HEK293 (cell line): Measurements from ENCODE around the gene REEP6.

Source experiments
- CTCF ChIA-PET: fragments of 350-600 bp; formaldehyde crosslinking; extraction: SDS; loops from one replicate; lab custom pipeline; 2021; ENCODE audit warnings: antibody characterized with exemption; lab: Yijun Ruan, JAX
- POLR2A ChIA-PET: fragments of 300-600 bp; formaldehyde crosslinking; extraction: SDS; loops from one replicate; lab custom pipeline; 2020; ENCODE audit warnings: antibody characterized with exemption, inconsistent platforms; lab: Yijun Ruan, JAX
- H3K27ac ChIP-seq: fragments of 200-500 bp; sonication (Bioruptor generic); 2 replicates; pipeline ENCODE4 v1.5.1; 2014; ENCODE audit warnings: low read depth, low read length, control low read depth, inconsistent platforms; ENCODE audit errors: extremely low read depth
- H3K36me3 ChIP-seq, 2 experiments: fragments of 200-500 bp in 1 of 2; sonication (Bioruptor generic) in 1 of 2; 1 replicate in 1 of 2; 2 replicates in 1 of 2; pipeline ENCODE4 v1.5.1; 2014 to 2017; ENCODE audit warnings: inconsistent platforms in 2 of 2, low read length in 2 of 2; ENCODE audit not compliant: control insufficient read depth in 2 of 2, insufficient read depth in 1 of 2
- H3K4me1 ChIP-seq: fragments of 200-500 bp; sonication (Bioruptor generic); 2 replicates; pipeline ENCODE4 v1.5.1; 2014; ENCODE audit warnings: mild to moderate bottlenecking, low read length, inconsistent platforms; ENCODE audit not compliant: control insufficient read depth, insufficient read depth
- H3K4me3 ChIP-seq: 2 replicates; pipeline ENCODE4 v1.5.1; 2011; ENCODE audit warnings: low read depth, mild to moderate bottlenecking, control low read depth, low read length, moderate library complexity
- H3K9me3 ChIP-seq: fragments of 200-500 bp; sonication (Bioruptor generic); 2 replicates; pipeline ENCODE4 v1.5.1; 2014; ENCODE audit warnings: low read depth, low read length, inconsistent platforms; ENCODE audit not compliant: control insufficient read depth, insufficient read depth
- GLIS1 ChIP-seq: fragments of 450-650 bp; formaldehyde crosslinking; IDR thresholded peaks from 2 replicates; pipeline ENCODE4 v1.5.1; 2016; ENCODE audit warnings: missing biosample characterization, missing genetic modification characterization
- GLIS2 ChIP-seq: fragments of 450-650 bp; formaldehyde crosslinking; IDR thresholded peaks from 2 replicates; pipeline ENCODE4 v1.5.1; 2016; ENCODE audit warnings: missing biosample characterization, missing genetic modification characterization
- KLF10 ChIP-seq: fragments of 450-650 bp; IDR thresholded peaks from 2 replicates; pipeline ENCODE4 v1.5.1; 2018; ENCODE audit warnings: missing biosample characterization, mild to moderate bottlenecking, missing genetic modification characterization
- KLF8 ChIP-seq: fragments of 450-650 bp; formaldehyde crosslinking; IDR thresholded peaks from 2 replicates; pipeline ENCODE4 v1.5.1; 2016; ENCODE audit warnings: missing biosample characterization, missing genetic modification characterization
- SCRT1 ChIP-seq: fragments of 450-650 bp; formaldehyde crosslinking; IDR thresholded peaks from 2 replicates; pipeline ENCODE4 v1.5.1; 2016; ENCODE audit warnings: missing biosample characterization, missing genetic modification characterization, borderline replicate concordance
- ZBTB44 ChIP-seq: fragments of 450-650 bp; IDR thresholded peaks from 2 replicates; pipeline ENCODE4 v1.5.1; 2018; ENCODE audit warnings: missing biosample characterization, mild to moderate bottlenecking, missing genetic modification characterization
- ZBTB6 ChIP-seq: fragments of 450-650 bp; formaldehyde crosslinking; IDR thresholded peaks from 2 replicates; pipeline ENCODE4 v1.5.1; 2017; ENCODE audit warnings: missing biosample characterization, missing genetic modification characterization
- ZIC2 ChIP-seq: fragments of 450-650 bp; formaldehyde crosslinking; IDR thresholded peaks from 2 replicates; pipeline ENCODE4 v1.5.1; 2016; ENCODE audit warnings: missing biosample characterization, missing genetic modification characterization
- ZNF114 ChIP-seq: fragments of 450-650 bp; formaldehyde crosslinking; IDR thresholded peaks from 2 replicates; pipeline ENCODE4 v1.5.0; 2017; ENCODE audit warnings: missing biosample characterization, missing genetic modification characterization
- ZNF157 ChIP-seq: fragments of 450-650 bp; formaldehyde crosslinking; IDR thresholded peaks from 2 replicates; pipeline ENCODE4 v1.5.1; 2016; ENCODE audit warnings: missing biosample characterization, missing genetic modification characterization
- ZNF223 ChIP-seq: fragments of 450-650 bp; formaldehyde crosslinking; IDR thresholded peaks from 2 replicates; pipeline ENCODE4 v1.5.1; 2016; ENCODE audit warnings: missing biosample characterization, missing genetic modification characterization
- ZNF324 ChIP-seq: fragments of 450-650 bp; formaldehyde crosslinking; IDR thresholded peaks from 2 replicates; pipeline ENCODE4 v1.5.1; 2016; ENCODE audit warnings: missing biosample characterization, missing genetic modification characterization
- ZNF341 ChIP-seq: fragments of 450-650 bp; formaldehyde crosslinking; IDR thresholded peaks from 2 replicates; pipeline ENCODE4; 2016; ENCODE audit warnings: low read depth, missing biosample characterization, missing genetic modification characterization
- ZNF394 ChIP-seq: fragments of 450-650 bp; formaldehyde crosslinking; IDR thresholded peaks from 2 replicates; pipeline ENCODE4 v1.5.1; 2016; ENCODE audit warnings: missing biosample characterization, missing genetic modification characterization, mild to moderate bottlenecking, moderate library complexity, borderline replicate concordance
- ZNF423 ChIP-seq: fragments of 450-650 bp; formaldehyde crosslinking; IDR thresholded peaks from 2 replicates; pipeline ENCODE4 v1.5.1; 2016; ENCODE audit warnings: missing biosample characterization, missing genetic modification characterization
- ZNF449 ChIP-seq: fragments of 450-650 bp; formaldehyde crosslinking; IDR thresholded peaks from 2 replicates; pipeline ENCODE4 v1.5.1; 2017; ENCODE audit warnings: missing biosample characterization, mild to moderate bottlenecking, missing genetic modification characterization, moderate library complexity
- ZNF48 ChIP-seq: fragments of 450-650 bp; formaldehyde crosslinking; IDR thresholded peaks from 2 replicates; pipeline ENCODE4 v1.5.1; 2016; ENCODE audit warnings: missing biosample characterization, missing genetic modification characterization
- ZNF585B ChIP-seq: fragments of 450-650 bp; formaldehyde crosslinking; IDR thresholded peaks from 2 replicates; pipeline ENCODE4 v1.5.1; 2016; ENCODE audit warnings: missing biosample characterization, missing genetic modification characterization
- ZNF629 ChIP-seq: fragments of 450-650 bp; formaldehyde crosslinking; IDR thresholded peaks from 2 replicates; pipeline ENCODE4 v1.5.1; 2017; ENCODE audit warnings: missing biosample characterization, missing genetic modification characterization
- ZNF639 ChIP-seq: fragments of 450-650 bp; formaldehyde crosslinking; IDR thresholded peaks from 2 replicates; pipeline ENCODE4 v1.5.1; 2016; ENCODE audit warnings: missing biosample characterization, missing genetic modification characterization
- ZNF707 ChIP-seq: fragments of 450-650 bp; formaldehyde crosslinking; IDR thresholded peaks from 2 replicates; pipeline ENCODE4 v1.5.1; 2016; ENCODE audit warnings: missing biosample characterization, missing genetic modification characterization
- ZNF776 ChIP-seq: fragments of 450-650 bp; formaldehyde crosslinking; IDR thresholded peaks from 2 replicates; pipeline ENCODE4 v1.5.0; 2017; ENCODE audit warnings: missing biosample characterization, missing genetic modification characterization, borderline replicate concordance
- ZNF785 ChIP-seq: fragments of 450-650 bp; formaldehyde crosslinking; IDR thresholded peaks from 2 replicates; pipeline ENCODE4 v1.5.1; 2016; ENCODE audit warnings: missing biosample characterization, missing genetic modification characterization
- ZSCAN5A ChIP-seq: fragments of 450-650 bp; formaldehyde crosslinking; IDR thresholded peaks from 2 replicates; pipeline ENCODE4 v1.5.1; 2016; ENCODE audit warnings: missing biosample characterization, missing genetic modification characterization

Gene REEP6

GRCh38 chr19:1453525-1454364, 37.2 kb upstream of the REEP6 start (continued):
- TF ChIP-seq KLF10 (tag by site-specific recombination) (0 out of 2 replicates have a peak, but pooled peaks have one; percentile 10), GLIS2 (peak; percentile 65), ZNF157 (tag by site-specific recombination) (no peak)

GRCh38 chr19:1455002-1455335, 36.0 kb upstream of the REEP6 start:
- Histone ChIP-seq H3K36me3 (peaks cover 0 to 4% of the 10 kb centered on the region in 2 experiments; a peak in 1 of 3 replicates), H3K4me1 (no peaks in the 10 kb centered on the region), H3K9me3 (no peaks in the 10 kb centered on the region), H3K27ac (no peak overlapping the region), H3K4me3 (no peak overlapping the region)
- CTCF ChIA-PET = interaction anchor here (0.5 to 3.3 kb wide), 6 partner anchors 10 to 371 kb away, joined by 3 to 21 read pairs (median 4); no protein-coding TSS in a partner anchor
- TF ChIP-seq ZIC2 (tag by site-specific recombination) (peak; percentile 67), ZNF423 (tag by site-specific recombination) (no peak), GLIS2 (peak; percentile 55; the same call in 1 of the 2 replicates), ZNF223 (no peak), ZNF114 (tag by site-specific recombination) (no peak), ZNF324 (tag by site-specific recombination) (no peak), ZBTB44 (tag by site-specific recombination) (no peak), ZNF707 (tag by site-specific recombination) (no peak), ZNF785 (tag by site-specific recombination) (no peak), ZNF629 (tag by site-specific recombination) (no peak), ZNF394 (tag by site-specific recombination) (peak; percentile 49; the same call in 1 of the 2 replicates), ZBTB6 (tag by site-specific recombination) (peak; percentile 68)
- POLR2A ChIA-PET = interaction anchor here (0.5 to 1.6 kb wide), 3 partner anchors 12 to 202 kb away, joined by 3 to 4 read pairs (median 4); no protein-coding TSS in a partner anchor

- CTCF ChIA-PET = interaction anchor here (0.6 to 3.3 kb wide), 8 partner anchors 10 to 371 kb away, joined by 3 to 21 read pairs (median 3); no protein-coding TSS in a partner anchor
- POLR2A ChIA-PET = interaction anchor here (0.5 to 1.6 kb wide), 9 partner anchors 9 to 952 kb away, joined by 3 to 8 read pairs (median 4); partner anchors contain the start of genes CIRBP and REEP6
- H3K4me1 ChIP-seq = no peaks in the 10 kb centered on the region
- peaks cover 0 to 10% of the 10 kb centered on the region in 2 experiments; a peak in 1 of 3 replicates for H3K36me3 ChIP-seq
- H3K4me3 ChIP-seq = no peak overlapping the region
- H3K27ac ChIP-seq = no peak overlapping the region
- no peaks in the 10 kb centered on the region for H3K9me3 ChIP-seq
- TF ChIP-seq ZNF776 (tag by site-specific recombination) (no peak), ZNF639 (tag by site-specific recombination) (no peak), ZNF585B (tag by site-specific recombination) (no peak), ZSCAN5A (tag by site-specific recombination) (no peak), ZNF341 (tag by site-specific recombination) (peak; percentile 64; the same call in 1 of the 2 replicates), ZNF423 (tag by site-specific recombination) (no peak), SCRT1 (tag by site-specific recombination) (peak; percentile 77; the same call in 1 of the 2 replicates), KLF8 (tag by site-specific recombination) (peak; percentile 94), GLIS1 (tag by site-specific recombination) (peak; percentile 54; the same call in 1 of the 2 replicates), ZNF48 (tag by site-specific recombination) (no peak), ZNF449 (tag by site-specific recombination) (no peak)
Measured at GRCh38 chr19:1455336-1456120, 35.5 kb upstream of the REEP6 start.
